Measurements from ENCODE around the gene PLA2G2F. TPM values are rescaled to one million over a fixed set of nuclear protein-coding genes. Genes with fewer than 3 reads are reported as not detected.

The PLA2G2F gene
- polyA plus RNA-seq, 2 of the 4 experiments (the other 2 are of a cell fraction) = not detected

GRCh38 chr1:20120796-20121195 lies 18.3 kb upstream of the PLA2G2F start:
- no peak for TF ChIP-seq CTCF (IDR thresholded peaks at IDR 0.05)
- no peak for TF ChIP-seq FOXS1 (CRISPR knock-in tag; IDR thresholded peaks at IDR 0.05)
- TF ChIP-seq HDAC2 (IDR thresholded peaks at IDR 0.05) = no peak
- TF ChIP-seq, protein P1, sequence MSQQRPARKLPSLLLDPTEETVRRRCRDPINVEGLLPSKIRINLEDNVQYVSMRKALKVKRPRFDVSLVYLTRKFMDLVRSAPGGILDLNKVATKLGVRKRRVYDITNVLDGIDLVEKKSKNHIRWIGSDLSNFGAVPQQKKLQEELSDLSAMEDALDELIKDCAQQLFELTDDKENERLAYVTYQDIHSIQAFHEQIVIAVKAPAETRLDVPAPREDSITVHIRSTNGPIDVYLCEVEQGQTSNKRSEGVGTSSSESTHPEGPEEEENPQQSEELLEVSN (IDR thresholded peaks at IDR 0.05; ENCODE audit: borderline replicate concordance, low read depth) = no peak
- no peak for TF ChIP-seq RCOR1 (IDR thresholded peaks at IDR 0.05; ENCODE audit: low read depth, low read length)
- no peak for TF ChIP-seq GATA3 (IDR thresholded peaks at IDR 0.05; ENCODE audit: borderline replicate concordance)
- TF ChIP-seq ZNF302 (CRISPR knock-in tag; IDR thresholded peaks at IDR 0.05) = no peak
- TF ChIP-seq MAFK (IDR thresholded peaks at IDR 0.05; ENCODE audit: partially characterized antibody) = no peak
- TF ChIP-seq CHD4 (IDR thresholded peaks at IDR 0.05; ENCODE audit: borderline replicate concordance) = no peak
- TF ChIP-seq RFX5 (IDR thresholded peaks at IDR 0.05) = no peak
- TF ChIP-seq CHD2 (IDR thresholded peaks at IDR 0.05; ENCODE audit: low read length, partially characterized antibody) = no peak
- no peak for TF ChIP-seq RARB (CRISPR knock-in tag; IDR thresholded peaks at IDR 0.05)
- no peak for TF ChIP-seq ZSCAN20 (CRISPR knock-in tag; IDR thresholded peaks at IDR 0.05)
- no peak for TF ChIP-seq POLR2AphosphoS2 (conservative IDR thresholded peaks at IDR 0.05; ENCODE audit: low read length)
- no peak for TF ChIP-seq RNF2 (IDR thresholded peaks at IDR 0.05; ENCODE audit: borderline replicate concordance, low read depth)
- TF ChIP-seq PBX3 (IDR thresholded peaks at IDR 0.05) = no peak
- POLR2A ChIA-PET = no interaction called here
- no peak for ATAC-seq
- FAIRE-seq = no peak
- CTCF ChIA-PET = no interaction called here
- WGBS (ENCODE audit: missing lambda C conversion rate) = 43% methylated on average over 4 of the region's 4 CpGs
- no peaks in the 10 kb centered on the region for H3K9me3 ChIP-seq
- no peak overlapping the region for H3K27ac ChIP-seq
- peaks cover 9% of the 10 kb centered on the region; the same call in 2 of the 3 replicates for H3K4me1 ChIP-seq
- no peak overlapping the region for H3K4me2 ChIP-seq
- DNase-seq (ENCODE audit: low read depth in 1 of 2, low spot score in 1 of 2) = no peak
- H3K4me3 ChIP-seq = no peak overlapping the region

DNA sequence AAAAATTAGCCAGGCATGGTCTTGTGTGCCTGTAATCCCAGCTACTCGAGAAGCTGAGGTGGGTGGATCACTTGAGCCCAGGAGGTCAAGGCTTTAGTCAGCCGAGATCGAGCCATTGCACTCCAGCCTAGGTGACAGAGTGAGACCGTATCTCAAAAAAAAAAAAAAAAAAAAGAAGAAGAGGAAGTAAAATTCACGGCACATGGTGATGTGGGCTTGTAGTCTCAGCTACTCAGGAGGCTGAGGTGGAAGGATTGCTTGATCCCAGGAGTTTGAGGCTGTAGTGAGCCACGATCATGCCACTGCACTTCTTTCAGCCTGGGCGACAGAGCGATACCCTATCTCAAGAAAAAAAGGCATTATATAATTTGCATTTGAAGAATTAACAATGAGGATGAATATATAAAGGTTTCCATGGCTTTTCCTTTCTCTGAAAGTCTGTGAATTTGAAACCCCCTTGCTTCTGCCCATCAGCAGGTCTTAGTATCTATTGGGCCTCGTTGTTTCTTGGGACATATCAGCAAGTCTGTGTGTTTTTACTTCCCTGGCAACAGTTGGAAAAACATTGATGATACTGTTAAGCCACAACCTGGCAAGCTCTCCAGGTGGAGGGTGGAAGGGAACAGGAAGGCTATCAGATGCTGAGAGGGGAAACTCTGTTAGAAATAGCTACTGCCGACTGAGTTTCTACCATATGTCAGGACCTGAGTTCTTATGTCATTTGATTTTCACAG lies 15.2 kb upstream of the PLA2G2F start:
- Histone ChIP-seq H3K4me2 (peak overlapping the region; percentile 32; the same call in 2 of the 3 replicates), H3K27ac (no peak overlapping the region), H3K9me3 (no peaks in the 10 kb centered on the region), H3K4me1 (peaks cover 9% of the 10 kb centered on the region; the same call in 2 of the 3 replicates), H3K4me3 (no peak overlapping the region)
- no peak for TF ChIP-seq TFCP2L1 (CRISPR knock-in tag; IDR thresholded peaks at IDR 0.05)
- no peak for TF ChIP-seq JUN (IDR thresholded peaks at IDR 0.05)
- TF ChIP-seq, protein P2, sequence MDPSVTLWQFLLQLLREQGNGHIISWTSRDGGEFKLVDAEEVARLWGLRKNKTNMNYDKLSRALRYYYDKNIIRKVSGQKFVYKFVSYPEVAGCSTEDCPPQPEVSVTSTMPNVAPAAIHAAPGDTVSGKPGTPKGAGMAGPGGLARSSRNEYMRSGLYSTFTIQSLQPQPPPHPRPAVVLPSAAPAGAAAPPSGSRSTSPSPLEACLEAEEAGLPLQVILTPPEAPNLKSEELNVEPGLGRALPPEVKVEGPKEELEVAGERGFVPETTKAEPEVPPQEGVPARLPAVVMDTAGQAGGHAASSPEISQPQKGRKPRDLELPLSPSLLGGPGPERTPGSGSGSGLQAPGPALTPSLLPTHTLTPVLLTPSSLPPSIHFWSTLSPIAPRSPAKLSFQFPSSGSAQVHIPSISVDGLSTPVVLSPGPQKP (IDR thresholded peaks at IDR 0.05; ENCODE audit: low read depth, low read length) = no peak
- no peak for TF ChIP-seq PBX3 (IDR thresholded peaks at IDR 0.05)
- no peak for TF ChIP-seq RAD21 (conservative IDR thresholded peaks at IDR 0.05 in 1 of 2, IDR thresholded peaks at IDR 0.05 in 1 of 2)
- TF ChIP-seq KDM5A (IDR thresholded peaks at IDR 0.05) = no peak
- no peak for TF ChIP-seq NR3C1 (IDR thresholded peaks at IDR 0.05)
- TF ChIP-seq NFE2L2 (conservative IDR thresholded peaks at IDR 0.05; ENCODE audit: low read length) = no peak
- no peak for TF ChIP-seq MAFK (IDR thresholded peaks at IDR 0.05; ENCODE audit: partially characterized antibody)
- TF ChIP-seq HOXA7 (CRISPR knock-in tag; IDR thresholded peaks at IDR 0.05) = no peak
- 54% methylated on average over 10 of the region's 10 CpGs for WGBS (ENCODE audit: missing lambda C conversion rate)
- CTCF ChIA-PET = interaction anchor here (0.6 to 1.2 kb wide), 3 partner anchors 34 to 147 kb away, joined by 3 to 6 read pairs (median 5); no protein-coding TSS in a partner anchor
- no peak for DNase-seq (ENCODE audit: low read depth in 1 of 2, low spot score in 1 of 2)
- POLR2A ChIA-PET = no interaction called here
- peak in 1 of 2 experiments; percentile 50; a peak in 3 of 6 replicates for ATAC-seq
- FAIRE-seq = no peak
